Tibial nerve (tissue), 3 donors: Measurements from ENCODE around the gene DEFB129.

ENCODE experiments used
- CTCF ChIP-seq, 5 experiments: fragments of 200-600 bp in 3 of 5; fragments of 450-650 bp in 2 of 5; sonication (generic) in 3 of 5; IDR thresholded peaks; one replicate each; pipeline ENCODE4 v1.5.1; 2016 to 2019; ENCODE audit warnings: antibody characterized with exemption in 5 of 5, mild to moderate bottlenecking in 3 of 5, moderate library complexity in 2 of 5
- POLR2A ChIP-seq, 2 donors: fragments of 450-650 bp; IDR thresholded peaks; one replicate each; pipeline ENCODE4 v1.6.1; 2017; ENCODE audit warnings: antibody characterized with exemption in 2 of 2, mild to moderate bottlenecking in 2 of 2, moderate library complexity in 2 of 2

- TF ChIP-seq CTCF (IDR thresholded peaks at IDR 0.05) = no peak
- no peak for TF ChIP-seq POLR2A (IDR thresholded peaks at IDR 0.05)
Observed at GRCh38 chr20:187733-188132, 39.3 kb upstream of the DEFB129 start.
